ENCODE measurements around the gene ATP6V0E1.

The ATP6V0E1 gene

DNA sequence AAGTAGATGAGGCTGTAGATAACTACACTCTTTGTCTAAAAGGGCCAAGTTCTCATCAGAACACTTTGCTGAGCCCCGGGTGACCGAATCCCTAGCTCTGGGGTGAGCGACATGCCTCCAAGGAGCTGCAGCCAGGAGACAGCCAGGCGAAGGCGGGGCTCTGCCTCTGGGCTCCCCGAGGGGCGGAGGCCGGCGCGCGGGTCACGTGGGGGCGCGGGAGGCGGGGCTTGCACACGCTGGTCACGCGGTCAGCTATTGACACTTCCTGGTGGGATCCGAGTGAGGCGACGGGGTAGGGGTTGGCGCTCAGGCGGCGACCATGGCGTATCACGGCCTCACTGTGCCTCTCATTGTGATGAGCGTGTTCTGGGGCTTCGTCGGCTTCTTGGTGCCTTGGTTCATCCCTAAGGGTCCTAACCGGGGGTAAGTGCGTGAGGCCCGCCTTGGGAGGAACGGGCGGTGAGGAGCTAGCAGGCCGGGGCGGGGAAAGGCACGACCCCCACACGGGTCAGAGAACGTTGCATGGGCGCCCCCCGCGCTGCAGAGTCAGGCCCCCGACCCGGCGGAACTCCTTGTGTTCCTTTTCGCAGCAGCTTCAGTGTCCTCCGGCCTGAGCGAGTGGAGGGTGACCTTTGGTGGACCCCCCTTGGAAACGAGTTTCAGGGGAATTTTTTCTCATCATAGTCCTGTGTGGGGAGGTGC, at the start of gene ATP6V0E1:
TSS of gene ATP6V0E1 (plus strand) at position 230 of the 702 bp plus-strand sequence. CDS start at position 320, 90 bp downstream.
- peak; percentile 82 for DNase-seq

DNA sequence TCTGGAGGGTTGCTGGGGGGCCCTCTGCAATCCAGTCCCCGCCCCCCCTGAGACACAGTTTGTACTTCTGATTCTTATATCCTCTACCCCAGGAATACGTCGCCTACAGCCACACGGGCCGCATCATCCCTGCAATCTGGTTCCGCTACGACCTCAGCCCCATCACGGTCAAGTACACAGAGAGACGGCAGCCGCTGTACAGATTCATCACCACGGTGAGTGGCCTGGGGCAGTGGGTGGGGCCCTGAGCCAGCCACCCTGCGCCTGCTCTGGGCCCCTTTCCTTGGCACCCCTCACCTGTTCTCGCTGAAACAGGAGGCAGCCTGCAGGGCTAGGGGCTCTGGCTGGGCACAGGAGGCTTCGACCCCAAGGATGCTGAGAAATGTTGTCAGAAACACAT, 48.5 kb upstream of the ATP6V0E1 start:
- no peak for DNase-seq

DNA sequence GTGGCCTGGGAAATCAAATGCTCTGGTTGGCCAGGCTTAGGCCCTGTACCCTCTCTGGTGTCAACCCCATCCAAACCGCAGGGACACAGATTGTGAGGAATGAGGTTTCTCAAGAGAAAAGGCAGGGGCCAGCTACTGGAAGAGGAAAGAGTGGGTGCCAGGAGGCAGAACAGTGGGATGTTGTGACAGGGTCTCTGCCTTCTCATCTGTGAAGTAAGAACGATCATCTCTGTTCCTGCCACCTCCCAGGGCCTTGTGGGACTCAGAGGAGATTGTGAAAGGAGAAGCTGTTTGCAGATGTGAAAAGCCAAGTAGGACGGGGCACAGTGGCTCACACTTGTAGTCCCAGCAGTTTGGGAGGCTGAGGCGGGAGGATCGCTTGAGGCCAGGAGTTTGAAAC, 47.2 kb upstream of the ATP6V0E1 start:
- DNase-seq = no peak

- no peak for DNase-seq
Measured at GRCh38 chr5:172939071-172939470, 44.5 kb upstream of the ATP6V0E1 start.

DNA sequence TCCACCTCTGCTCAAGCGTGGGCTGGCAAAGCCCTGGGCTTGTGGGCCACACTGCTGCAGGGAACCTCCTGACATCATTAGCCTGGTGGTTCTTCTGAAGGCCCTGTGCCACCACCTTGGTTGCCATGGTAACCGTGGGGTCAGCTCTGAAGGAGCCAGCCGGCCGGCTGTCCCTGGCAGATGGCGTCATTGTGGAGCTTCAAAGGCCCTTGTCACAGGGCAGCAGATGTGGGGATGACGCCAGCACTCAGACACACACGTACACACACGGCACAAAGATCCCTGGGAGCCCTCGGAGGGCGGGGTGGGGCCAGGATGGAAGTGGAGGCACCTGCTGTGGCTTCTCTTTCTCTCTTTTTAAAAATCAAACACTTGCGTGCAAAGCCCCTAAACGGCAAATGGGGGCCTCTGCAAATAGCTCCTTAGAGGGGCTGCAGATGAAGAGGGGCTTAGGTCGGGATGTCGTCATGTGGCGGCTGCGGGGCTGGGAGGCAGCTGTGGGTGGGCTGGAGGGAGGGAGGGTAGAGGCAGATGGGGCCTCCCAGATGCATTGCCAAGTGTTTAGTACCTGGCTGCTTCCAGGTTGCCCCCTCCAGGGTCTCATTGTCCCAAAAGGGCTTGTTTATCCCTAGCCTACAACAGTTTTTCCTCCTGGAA, 43.8 kb upstream of the ATP6V0E1 start:
- DNase-seq = peak; percentile 12

DNA sequence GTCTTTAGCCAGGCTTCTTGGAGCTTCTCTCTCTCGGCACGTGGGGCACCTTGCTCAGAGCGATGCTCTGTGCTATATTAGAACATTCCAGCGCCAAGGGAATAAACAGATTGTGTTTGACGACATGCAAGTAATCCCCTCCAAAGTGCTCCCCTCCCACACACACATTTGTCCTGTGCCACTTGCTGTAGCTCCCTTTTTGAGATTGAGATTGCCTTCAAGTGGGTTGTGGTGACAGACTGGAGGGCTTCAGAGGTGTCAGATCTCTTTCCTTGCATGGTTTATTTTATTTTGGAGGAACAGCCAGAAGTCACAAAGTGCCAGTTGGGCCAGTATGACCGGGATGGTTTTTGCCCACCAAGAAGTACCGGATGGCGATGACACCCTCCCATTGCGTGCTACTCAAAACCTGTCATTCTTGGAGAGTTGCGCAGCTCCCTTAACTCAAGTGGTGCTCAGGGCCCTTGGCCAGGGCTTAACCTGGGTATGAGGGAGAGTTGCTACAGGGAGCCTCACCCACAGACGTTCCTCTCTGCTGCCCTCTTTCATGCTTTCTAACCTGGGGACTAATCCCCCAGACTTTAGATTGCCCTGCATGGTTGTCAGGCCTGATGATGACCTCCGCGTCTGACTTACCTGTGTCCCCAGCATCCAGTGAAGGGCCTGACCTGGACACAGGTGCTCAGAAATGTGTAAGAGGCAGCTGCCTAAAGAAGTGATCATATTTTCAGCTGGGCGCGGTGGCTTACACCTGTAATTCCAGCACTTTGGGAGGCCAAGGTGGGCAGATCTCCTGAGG, 43.1 kb upstream of the ATP6V0E1 start:
- DNase-seq = no peak

GRCh38 chr5:172941067-172941516, 42.5 kb upstream of the ATP6V0E1 start:
- DNase-seq = peak; percentile 2

- no peak for DNase-seq
Measured at GRCh38 chr5:172942556-172942955, 41.0 kb upstream of the ATP6V0E1 start.

DNA sequence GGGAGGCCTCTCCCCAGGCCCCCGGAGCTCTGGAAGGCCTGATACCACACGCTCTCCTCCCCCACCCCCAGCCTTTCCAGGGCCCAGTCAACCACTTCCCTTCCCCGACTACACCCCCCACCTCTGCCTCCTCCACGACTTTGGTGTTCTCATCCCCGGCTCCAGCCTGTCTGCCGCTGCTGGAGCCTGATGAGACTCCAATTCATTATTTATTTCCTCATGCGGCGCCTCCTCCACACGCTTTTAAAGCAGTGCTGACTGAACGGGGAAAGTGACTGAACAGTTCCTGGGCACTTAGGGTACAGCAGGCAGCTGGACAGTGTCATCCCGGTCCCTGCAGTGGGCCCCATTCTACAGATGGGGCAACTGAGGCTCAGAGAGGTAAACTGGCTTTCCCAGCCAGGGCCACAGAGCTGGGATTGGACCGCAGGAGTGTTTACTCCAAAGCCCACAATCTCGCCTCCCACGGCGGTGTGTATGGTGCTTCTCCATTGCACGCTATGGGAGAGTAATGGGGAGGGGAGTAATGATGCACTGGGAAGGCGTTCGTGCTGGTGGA, 40.2 kb upstream of the ATP6V0E1 start:
- no peak for DNase-seq

GRCh38 chr5:172943906-172944305, 39.7 kb upstream of the ATP6V0E1 start:
- DNase-seq = no peak

- no peak for DNase-seq
Measured at GRCh38 chr5:172944741-172945140, 38.8 kb upstream of the ATP6V0E1 start.

GRCh38 chr5:172945151-172945550, 38.4 kb upstream of the ATP6V0E1 start:
- no peak for DNase-seq

DNA sequence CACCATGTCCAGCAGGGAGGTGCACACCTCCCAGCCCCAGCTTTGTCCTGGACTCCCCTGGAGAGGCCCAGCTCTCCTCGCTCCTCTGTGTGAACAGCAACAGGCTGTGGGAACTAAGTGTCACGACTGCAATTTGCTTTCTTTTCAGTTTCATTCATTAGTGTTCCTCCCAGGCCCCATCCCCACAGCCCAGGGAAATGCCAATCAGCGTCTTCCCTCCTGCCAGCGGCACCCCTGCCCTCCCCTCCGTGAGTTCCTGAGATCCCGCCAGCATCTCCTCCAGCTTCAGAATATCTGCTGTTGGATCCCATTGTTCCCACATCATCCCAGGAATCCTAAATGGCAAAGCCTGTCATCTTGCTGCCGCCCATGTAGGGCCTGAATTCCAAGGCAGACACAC, 37.4 kb upstream of the ATP6V0E1 start:
- no peak for DNase-seq

GRCh38 chr5:172949426-172949825, 34.1 kb upstream of the ATP6V0E1 start:
- no peak for DNase-seq

DNA sequence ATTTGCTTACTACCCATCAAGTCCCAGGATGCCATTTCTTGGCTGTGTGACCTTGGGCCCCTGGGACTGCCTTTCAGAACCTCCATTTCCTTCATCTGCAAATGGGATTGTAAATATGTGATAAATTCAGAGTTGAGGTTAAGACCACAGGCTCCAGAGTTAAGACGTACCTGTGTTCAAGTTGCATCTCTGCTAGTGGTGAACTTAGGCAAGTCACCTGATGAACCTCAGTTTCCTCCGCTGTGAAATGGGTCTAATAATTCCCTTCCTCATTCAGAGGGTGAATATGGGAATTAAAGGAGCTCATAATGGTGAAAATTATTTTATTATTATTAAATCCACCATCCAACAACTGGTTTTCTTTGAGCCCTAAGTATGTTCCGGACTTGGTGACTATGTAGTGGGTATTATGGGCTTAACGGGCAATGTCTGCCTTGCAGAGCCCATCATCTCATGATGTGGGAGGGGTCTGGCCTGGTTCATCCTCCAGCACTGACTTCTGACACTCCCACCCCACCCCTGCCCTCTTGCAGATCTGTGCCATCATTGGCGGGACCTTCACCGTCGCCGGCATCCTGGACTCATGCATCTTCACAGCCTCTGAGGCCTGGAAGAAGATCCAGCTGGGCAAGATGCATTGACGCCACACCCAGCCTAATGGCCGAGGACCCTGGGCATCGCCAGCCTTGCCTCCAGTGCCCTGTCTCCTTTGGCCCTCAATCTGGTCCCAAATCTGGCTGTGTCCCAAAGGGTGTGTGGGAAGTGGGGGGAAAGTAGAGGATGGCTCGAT, 33.2 kb upstream of the ATP6V0E1 start:
- no peak for DNase-seq

DNA sequence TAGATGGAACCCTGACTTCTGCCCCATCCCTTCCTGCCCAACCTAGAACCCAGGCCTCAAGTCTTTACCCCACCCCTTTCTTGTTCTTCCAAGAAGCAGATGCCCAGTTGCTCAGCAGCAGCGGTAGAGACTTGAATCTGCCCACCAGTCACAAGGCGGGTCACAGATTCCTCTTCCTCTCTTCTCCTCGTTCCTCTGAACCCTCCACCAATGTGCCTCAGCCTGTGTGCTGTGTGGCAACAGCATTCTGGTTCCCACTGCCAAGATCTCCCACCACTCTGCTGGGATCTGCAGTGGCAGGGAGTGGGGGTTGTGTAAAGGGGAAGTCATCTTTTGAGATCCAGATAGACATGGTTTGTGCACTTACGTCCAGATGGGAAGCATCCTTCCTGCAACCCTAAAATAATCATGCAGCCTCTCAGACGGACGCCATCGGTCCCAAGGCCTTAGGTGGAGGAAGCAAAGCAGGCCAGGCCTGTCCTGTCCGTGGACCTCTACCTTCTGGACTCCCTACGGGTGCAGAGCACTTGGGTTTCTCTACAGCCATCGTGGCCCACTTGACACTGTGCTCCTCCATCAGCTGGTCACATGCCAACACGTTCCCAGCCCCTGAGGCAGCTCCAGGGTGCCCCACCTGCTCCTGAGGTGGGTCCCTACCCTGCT, 32.1 kb upstream of the ATP6V0E1 start:
- no peak for DNase-seq

GRCh38 chr5:172952034-172952511, 31.5 kb upstream of the ATP6V0E1 start:
- DNase-seq = no peak

DNA sequence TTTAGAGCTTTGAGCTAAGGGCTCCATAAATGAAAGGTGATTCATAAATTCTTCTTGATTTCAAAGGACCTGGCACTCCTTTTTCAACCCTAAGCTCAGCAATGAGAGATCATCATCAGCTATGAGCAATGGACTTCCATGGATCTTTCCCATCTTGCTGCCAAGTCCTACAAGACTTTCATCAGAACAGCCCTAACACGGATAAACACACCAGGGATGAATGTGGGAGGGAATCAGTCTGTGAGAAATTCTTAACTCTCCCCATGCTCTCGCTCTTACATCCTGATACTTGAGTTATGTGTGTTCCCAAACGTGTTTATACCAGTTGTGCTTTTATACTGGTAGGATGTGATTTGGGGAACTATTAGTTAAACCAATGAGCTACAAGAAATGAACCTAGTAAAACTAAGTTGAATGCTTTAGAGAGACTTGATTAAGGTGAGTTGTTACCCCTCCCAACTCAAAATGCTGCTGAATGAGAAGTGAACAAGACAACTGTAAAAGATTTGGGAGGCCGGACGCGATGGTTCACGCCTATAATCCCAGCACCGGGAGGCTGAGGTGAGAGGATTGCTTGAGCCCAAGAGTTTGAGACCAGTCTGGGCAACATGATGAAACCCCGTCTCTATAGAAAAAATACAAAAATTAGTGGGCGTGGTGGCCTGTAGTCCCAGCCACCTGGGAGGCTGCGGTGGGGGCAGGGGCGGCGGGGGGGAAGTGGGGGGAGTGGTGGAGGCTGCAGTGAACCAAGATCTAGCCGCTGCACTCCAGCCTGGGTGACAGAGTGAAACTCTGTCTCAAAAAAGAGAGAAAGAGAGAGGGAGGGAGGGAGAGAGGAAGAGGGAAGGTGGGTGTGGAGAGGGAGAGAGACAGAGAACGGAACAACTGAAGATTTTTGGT, 29.5 kb upstream of the ATP6V0E1 start:
- no peak for DNase-seq

DNA sequence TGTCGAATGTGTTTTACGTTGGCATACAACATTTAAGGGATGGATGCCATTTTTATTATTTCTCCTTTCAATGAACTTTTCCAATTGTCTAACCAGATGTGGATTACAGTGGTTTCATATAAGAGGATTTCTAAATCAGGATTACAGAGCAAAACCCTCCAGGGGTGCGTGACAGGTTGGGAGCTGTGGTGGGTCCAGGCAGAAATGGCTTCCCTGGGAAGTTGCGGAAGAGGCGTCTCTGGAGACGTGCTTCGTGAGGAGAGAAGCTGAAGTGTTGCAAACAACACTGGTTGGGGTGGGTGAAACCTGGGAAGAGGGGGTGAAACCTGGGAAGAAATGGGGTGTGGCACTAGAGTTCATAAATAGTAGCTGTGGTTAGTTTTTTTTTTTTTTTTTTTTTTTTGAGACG, 28.8 kb upstream of the ATP6V0E1 start:
- no peak for DNase-seq

GRCh38 chr5:172956228-172956627, 27.3 kb upstream of the ATP6V0E1 start:
- no peak for DNase-seq

DNA sequence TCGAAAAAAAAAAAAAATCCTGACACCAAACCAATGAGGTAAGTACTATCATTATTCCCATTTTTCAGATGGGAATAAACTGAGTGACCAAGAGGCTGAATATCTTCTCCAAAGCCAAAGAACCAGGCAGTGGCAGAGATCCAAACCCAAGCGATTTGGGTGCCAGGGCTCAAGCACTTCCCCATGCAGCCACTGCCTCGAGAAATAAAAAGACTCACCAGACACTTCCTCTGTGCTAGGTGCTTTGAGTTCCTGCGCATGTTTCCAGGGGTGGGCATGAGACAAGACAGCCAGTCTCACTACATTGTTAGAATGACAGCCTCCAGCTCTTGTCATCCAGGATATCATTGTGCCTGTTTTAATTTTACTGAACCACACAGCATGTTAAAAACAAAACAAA, 26.6 kb upstream of the ATP6V0E1 start:
- DNase-seq = no peak

Data from NCI-H1092 treated with DMSO at 0.1 percent for 48 hours (cell line).